ENCODE results near the gene LRRTM1.

DNA sequence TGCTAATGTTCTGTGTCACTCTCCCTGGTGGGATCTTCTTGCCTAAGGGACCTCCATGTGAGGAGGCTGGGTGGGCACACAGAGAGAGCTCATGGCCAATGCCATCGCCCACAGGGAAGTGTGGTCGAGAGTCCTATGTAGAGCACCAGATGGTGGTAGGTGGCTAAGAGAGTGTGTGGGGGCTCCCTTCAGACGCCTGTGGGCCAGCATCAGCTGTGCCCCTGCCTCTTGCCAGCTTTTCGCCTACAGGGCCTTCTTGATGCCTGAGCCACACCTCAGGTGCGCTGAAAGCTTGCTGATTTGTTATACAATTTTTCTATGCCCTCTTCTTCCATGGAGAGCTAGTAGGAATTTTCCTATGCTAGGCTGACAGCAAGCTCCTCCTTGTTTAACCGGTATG, 38.3 kb downstream of the LRRTM1 start:
- TF ChIP-seq, protein P1, sequence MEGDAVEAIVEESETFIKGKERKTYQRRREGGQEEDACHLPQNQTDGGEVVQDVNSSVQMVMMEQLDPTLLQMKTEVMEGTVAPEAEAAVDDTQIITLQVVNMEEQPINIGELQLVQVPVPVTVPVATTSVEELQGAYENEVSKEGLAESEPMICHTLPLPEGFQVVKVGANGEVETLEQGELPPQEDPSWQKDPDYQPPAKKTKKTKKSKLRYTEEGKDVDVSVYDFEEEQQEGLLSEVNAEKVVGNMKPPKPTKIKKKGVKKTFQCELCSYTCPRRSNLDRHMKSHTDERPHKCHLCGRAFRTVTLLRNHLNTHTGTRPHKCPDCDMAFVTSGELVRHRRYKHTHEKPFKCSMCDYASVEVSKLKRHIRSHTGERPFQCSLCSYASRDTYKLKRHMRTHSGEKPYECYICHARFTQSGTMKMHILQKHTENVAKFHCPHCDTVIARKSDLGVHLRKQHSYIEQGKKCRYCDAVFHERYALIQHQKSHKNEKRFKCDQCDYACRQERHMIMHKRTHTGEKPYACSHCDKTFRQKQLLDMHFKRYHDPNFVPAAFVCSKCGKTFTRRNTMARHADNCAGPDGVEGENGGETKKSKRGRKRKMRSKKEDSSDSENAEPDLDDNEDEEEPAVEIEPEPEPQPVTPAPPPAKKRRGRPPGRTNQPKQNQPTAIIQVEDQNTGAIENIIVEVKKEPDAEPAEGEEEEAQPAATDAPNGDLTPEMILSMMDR (IDR thresholded peaks at IDR 0.05; ENCODE audit: insufficient read depth, low read length, poor library complexity, severe bottlenecking): no peak
- TF ChIP-seq EZH2phosphoT487 (conservative IDR thresholded peaks at IDR 0.05; ENCODE audit: low read length): no peak
